Mammary epithelial cell (primary cell): ENCODE results near the gene EXOC2.

ENCODE experiments used
- CTCF ChIP-seq, 2 donors: IDR thresholded peaks in 1 of 2; conservative IDR thresholded peaks in 1 of 2; 2 replicates each; pipeline ENCODE4 v1.5.1; 2011 to 2012; ENCODE audit warnings: inconsistent platforms in 2 of 2, low read length in 2 of 2, mild to moderate bottlenecking in 2 of 2, control low read depth in 1 of 2, low read depth in 1 of 2; ENCODE audit not compliant: insufficient read depth in 1 of 2; ENCODE audit errors: extremely low read depth in 1 of 2
- EZH2 ChIP-seq: IDR thresholded peaks from 2 replicates; pipeline ENCODE4 v1.6.1; 2012; ENCODE audit warnings: low read length, inconsistent platforms, borderline replicate concordance

GRCh38 chr6:514396-514978 lies 178.5 kb downstream of the EXOC2 start:
- TF ChIP-seq CTCF (conservative IDR thresholded peaks at IDR 0.05 in 1 of 2, IDR thresholded peaks at IDR 0.05 in 1 of 2; ENCODE audit: extremely low read depth in 1 of 2, insufficient read depth in 1 of 2, low read depth in 1 of 2, low read length in 2 of 2) (no peak), EZH2 (no peak)
